AG10803 (cell line): ENCODE measurements around the gene SNCAIP.

Experiments used
- DNase-seq: peaks from one replicate; pipeline ENCODE4 v3.0.0; 2010; ENCODE audit warnings: low read depth
- H3K4me3 ChIP-seq: 2 replicates; pipeline ENCODE4 v1.5.1; 2011; ENCODE audit warnings: mild to moderate bottlenecking, low read length, control low read depth
- TF ChIP-seq, protein P1 (sequence below): conservative IDR thresholded peaks from 2 replicates; pipeline ENCODE4 v1.5.1; 2011; ENCODE audit warnings: mild to moderate bottlenecking, low read length, control low read depth, inconsistent platforms

SNCAIP gene

GRCh38 chr5:122287101-122287500, 24.9 kb upstream of the SNCAIP start:
- DNase-seq: no peak
- no peak overlapping the region for H3K4me3 ChIP-seq
- TF ChIP-seq, protein P1, sequence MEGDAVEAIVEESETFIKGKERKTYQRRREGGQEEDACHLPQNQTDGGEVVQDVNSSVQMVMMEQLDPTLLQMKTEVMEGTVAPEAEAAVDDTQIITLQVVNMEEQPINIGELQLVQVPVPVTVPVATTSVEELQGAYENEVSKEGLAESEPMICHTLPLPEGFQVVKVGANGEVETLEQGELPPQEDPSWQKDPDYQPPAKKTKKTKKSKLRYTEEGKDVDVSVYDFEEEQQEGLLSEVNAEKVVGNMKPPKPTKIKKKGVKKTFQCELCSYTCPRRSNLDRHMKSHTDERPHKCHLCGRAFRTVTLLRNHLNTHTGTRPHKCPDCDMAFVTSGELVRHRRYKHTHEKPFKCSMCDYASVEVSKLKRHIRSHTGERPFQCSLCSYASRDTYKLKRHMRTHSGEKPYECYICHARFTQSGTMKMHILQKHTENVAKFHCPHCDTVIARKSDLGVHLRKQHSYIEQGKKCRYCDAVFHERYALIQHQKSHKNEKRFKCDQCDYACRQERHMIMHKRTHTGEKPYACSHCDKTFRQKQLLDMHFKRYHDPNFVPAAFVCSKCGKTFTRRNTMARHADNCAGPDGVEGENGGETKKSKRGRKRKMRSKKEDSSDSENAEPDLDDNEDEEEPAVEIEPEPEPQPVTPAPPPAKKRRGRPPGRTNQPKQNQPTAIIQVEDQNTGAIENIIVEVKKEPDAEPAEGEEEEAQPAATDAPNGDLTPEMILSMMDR: no peak

GRCh38 chr5:122291000-122291901, 20.8 kb upstream of the SNCAIP start:
- no peak overlapping the region for H3K4me3 ChIP-seq
- no peak for DNase-seq
- TF ChIP-seq, protein P1: no peak

- no peak overlapping the region for H3K4me3 ChIP-seq
- TF ChIP-seq, protein P1: no peak
- DNase-seq: peak; percentile 10
These were observed 19.7 kb upstream of the SNCAIP start for GRCh38 chr5:122292332-122292731.

DNA sequence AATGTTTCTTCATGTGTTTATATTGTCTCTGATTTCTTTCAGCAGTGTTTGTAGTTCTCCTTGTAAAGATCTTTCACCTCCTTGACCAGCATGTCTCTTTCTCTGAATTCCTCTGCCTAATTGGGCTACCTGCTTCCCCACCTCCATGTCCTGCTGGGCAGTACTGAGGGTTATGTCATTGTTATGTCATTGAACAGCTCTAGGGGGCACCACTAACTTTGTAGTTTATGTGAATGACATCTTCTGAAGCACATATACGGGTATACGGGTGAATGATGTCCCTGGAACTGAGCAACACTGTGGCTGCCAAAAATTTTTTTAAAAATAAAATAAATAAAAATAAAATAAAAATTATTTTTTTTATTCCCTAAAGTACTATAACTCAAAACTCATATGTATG, 16.9 kb upstream of the SNCAIP start:
- no peak for DNase-seq
- TF ChIP-seq, protein P1: peak; percentile 25; the same call in 1 of the 2 replicates
- H3K4me3 ChIP-seq: no peak overlapping the region

DNA sequence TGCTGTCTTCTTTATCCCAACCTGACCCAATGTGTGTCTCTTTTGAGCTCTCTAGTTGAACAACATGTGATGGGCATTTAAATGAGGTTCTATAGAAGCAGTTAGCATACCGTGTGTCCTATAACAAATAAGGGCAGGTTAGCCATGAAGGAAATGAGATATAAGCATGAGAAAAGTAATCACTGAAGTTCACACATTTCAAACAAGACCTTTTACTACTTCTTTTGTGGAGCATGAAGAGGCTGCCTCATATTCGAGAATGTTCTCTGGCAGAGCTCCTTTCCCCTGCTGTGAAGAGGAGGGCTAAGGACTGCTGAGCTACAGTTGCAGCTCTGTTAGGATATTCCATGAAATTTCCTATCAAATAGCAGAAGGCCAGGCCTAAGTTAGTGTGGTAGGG, 15.2 kb upstream of the SNCAIP start:
- TF ChIP-seq, protein P1: no peak

GRCh38 chr5:122297587-122298298, 14.3 kb upstream of the SNCAIP start:
- no peak overlapping the region for H3K4me3 ChIP-seq
- DNase-seq: no peak
- TF ChIP-seq, protein P1: no peak

More for the DNA sequence above, 15.2 kb upstream of the SNCAIP start:
- H3K4me3 ChIP-seq: no peak overlapping the region
- DNase-seq: no peak
